H9 (cell line): ENCODE measurements around the gene ZNF283. TPM values are rescaled to one million over a fixed set of nuclear protein-coding genes. Genes with fewer than 3 reads are reported as not detected.

Experiments used
- DNase-seq: peaks from one replicate; pipeline ENCODE4 v3.0.0-alpha.2; 2017
- H2AFZ ChIP-seq: one replicate; pipeline ENCODE4 v1.6.1; 2013; ENCODE audit warnings: mild to moderate bottlenecking, low read length, control low read depth, moderate library complexity
- H2AK5ac ChIP-seq: 2 replicates; pipeline ENCODE4 v1.6.1; 2013; ENCODE audit warnings: low read length, control low read depth, mixed read lengths; ENCODE audit not compliant: insufficient read length
- H2BK120ac ChIP-seq: one replicate; pipeline ENCODE4 v1.6.1; 2013; ENCODE audit warnings: low read depth, mild to moderate bottlenecking, low read length, control low read depth, inconsistent platforms; ENCODE audit not compliant: poor library complexity, severe bottlenecking
- H2BK12ac ChIP-seq: 2 replicates; pipeline ENCODE4 v1.6.1; 2013; ENCODE audit warnings: low read length, control low read depth, mixed read lengths, low read depth; ENCODE audit not compliant: insufficient read length
- H2BK15ac ChIP-seq: 2 replicates; pipeline ENCODE4 v1.6.1; 2013; ENCODE audit warnings: low read depth, low read length, control low read depth
- H2BK20ac ChIP-seq: one replicate; pipeline ENCODE4 v1.6.1; 2013; ENCODE audit warnings: low read depth, mild to moderate bottlenecking, low read length, control low read depth, inconsistent platforms; ENCODE audit not compliant: poor library complexity, severe bottlenecking
- H2BK5ac ChIP-seq: 2 replicates; pipeline ENCODE4 v1.6.1; 2013; ENCODE audit warnings: low read length, control low read depth, mixed read lengths; ENCODE audit not compliant: insufficient read length
- H3K14ac ChIP-seq: 2 replicates; pipeline ENCODE4 v1.6.1; 2013; ENCODE audit warnings: low read length, control low read depth; ENCODE audit not compliant: insufficient read depth
- H3K18ac ChIP-seq: 2 replicates; pipeline ENCODE4 v1.6.1; 2013; ENCODE audit warnings: low read depth, mild to moderate bottlenecking, mixed read lengths, low read length, control low read depth; ENCODE audit not compliant: insufficient read length
- H3K23ac ChIP-seq: 2 replicates; pipeline ENCODE4 v1.6.1; 2013; ENCODE audit warnings: low read length, control low read depth, mixed read lengths, low read depth; ENCODE audit not compliant: insufficient read length
- H3K23me2 ChIP-seq: 2 replicates; pipeline ENCODE4 v1.6.1; 2013; ENCODE audit warnings: low read depth, mild to moderate bottlenecking, mixed read lengths, low read length, control low read depth; ENCODE audit not compliant: insufficient read length, poor library complexity, severe bottlenecking
- H3K27ac ChIP-seq: 2 replicates; pipeline ENCODE4 v1.5.1; 2013; ENCODE audit warnings: low read length, control low read depth, mixed read lengths, low read depth; ENCODE audit not compliant: insufficient read length
- H3K27me3 ChIP-seq: 2 replicates; pipeline ENCODE4 v1.6.1; 2013; ENCODE audit warnings: low read length, control low read depth, inconsistent platforms; ENCODE audit not compliant: insufficient read depth
- H3K4ac ChIP-seq: 2 replicates; pipeline ENCODE4 v1.6.1; 2013; ENCODE audit warnings: low read depth, mild to moderate bottlenecking, control low read depth, inconsistent platforms, low read length, moderate library complexity
- H3K4me1 ChIP-seq: 2 replicates; pipeline ENCODE4 v1.6.1; 2013; ENCODE audit warnings: low read length, control low read depth, inconsistent platforms; ENCODE audit not compliant: insufficient read depth
- H3K4me2 ChIP-seq: 2 replicates; pipeline ENCODE4 v1.6.1; 2013; ENCODE audit warnings: low read length, control low read depth, mixed read lengths; ENCODE audit not compliant: insufficient read length, insufficient read depth
- H3K56ac ChIP-seq: 2 replicates; pipeline ENCODE4 v1.6.1; 2013; ENCODE audit warnings: low read depth, mild to moderate bottlenecking, mixed read lengths, low read length, control low read depth; ENCODE audit not compliant: insufficient read length
- H3K79me1 ChIP-seq: 2 replicates; pipeline ENCODE4 v1.6.1; 2013; ENCODE audit warnings: low read depth, mild to moderate bottlenecking, moderate library complexity, low read length, control low read depth, inconsistent platforms; ENCODE audit not compliant: insufficient read depth, poor library complexity, severe bottlenecking
- H3K79me2 ChIP-seq: 2 replicates; pipeline ENCODE4 v1.6.1; 2013; ENCODE audit warnings: low read length, control low read depth, inconsistent platforms; ENCODE audit not compliant: insufficient read depth
- H3K9ac ChIP-seq: 2 replicates; pipeline ENCODE4 v1.6.1; 2013; ENCODE audit warnings: low read length, control low read depth, mixed read lengths; ENCODE audit not compliant: insufficient read length; ENCODE audit errors: extremely low read depth
- H3K9me3 ChIP-seq: one replicate; pipeline ENCODE4 v1.6.1; 2013; ENCODE audit warnings: low read depth, low read length, inconsistent platforms; ENCODE audit not compliant: control insufficient read depth
- H3T11ph ChIP-seq: one replicate; pipeline ENCODE4 v1.6.1; 2013; ENCODE audit warnings: mild to moderate bottlenecking, low read length, control low read depth, inconsistent platforms
- H4K20me1 ChIP-seq: one replicate; pipeline ENCODE4 v1.6.1; 2013; ENCODE audit not compliant: control insufficient read depth, insufficient read length, insufficient read depth
- H4K5ac ChIP-seq: 2 replicates; pipeline ENCODE4 v1.6.1; 2013; ENCODE audit warnings: low read depth, mild to moderate bottlenecking, mixed read lengths, low read length, control low read depth; ENCODE audit not compliant: insufficient read length
- H4K8ac ChIP-seq: replicated peaks from 2 replicates; pipeline ENCODE4 v1.6.1; 2013; ENCODE audit warnings: low read length, control low read depth, mixed read lengths, low read depth; ENCODE audit not compliant: insufficient read length
- H4K91ac ChIP-seq: 2 replicates; pipeline ENCODE4 v1.6.1; 2013; ENCODE audit warnings: low read depth, mild to moderate bottlenecking, moderate library complexity, mixed read lengths, low read length, control low read depth; ENCODE audit not compliant: insufficient read length
- H3K27ac Mint-ChIP-seq, 3 experiments: 2 replicates in 2 of 3; 3 replicates in 1 of 3; pipeline ENCODE4 v1.8.0; 2020 to 2021; ENCODE audit warnings: mixed read lengths in 3 of 3, mild to moderate bottlenecking in 1 of 3, moderate library complexity in 1 of 3
- H3K27me3 Mint-ChIP-seq: 2 replicates; pipeline ENCODE4 v1.8.0; 2021; ENCODE audit warnings: low read depth, mild to moderate bottlenecking, moderate library complexity, mixed read lengths
- H3K36me3 Mint-ChIP-seq, 3 experiments: 2 replicates in 2 of 3; 3 replicates in 1 of 3; pipeline ENCODE4 v1.8.0; 2020 to 2021; ENCODE audit warnings: low read depth in 3 of 3, mixed read lengths in 3 of 3; ENCODE audit not compliant: insufficient read depth in 1 of 3
- H3K4me1 Mint-ChIP-seq, 2 experiments: 2 replicates each; pipeline ENCODE4 v1.8.0; 2020; ENCODE audit warnings: mixed read lengths in 2 of 2
- H3K4me3 Mint-ChIP-seq, 2 experiments: 2 replicates in 1 of 2; 3 replicates in 1 of 2; pipeline ENCODE4 v1.8.0; 2020 to 2021; ENCODE audit warnings: mild to moderate bottlenecking in 2 of 2, mixed read lengths in 2 of 2, moderate library complexity in 1 of 2
- H3K9me3 Mint-ChIP-seq, 2 experiments: 2 replicates in 1 of 2; 3 replicates in 1 of 2; pipeline ENCODE4 v1.8.0; 2020; ENCODE audit warnings: mild to moderate bottlenecking in 2 of 2, mixed read lengths in 2 of 2, moderate library complexity in 1 of 2
- CTCF ChIP-seq: fragments of 200-600 bp; sonication (generic); conservative IDR thresholded peaks from 3 replicates; pipeline ENCODE4 v1.8.0; 2021; ENCODE audit warnings: antibody characterized with exemption, mild to moderate bottlenecking
- WGBS: extraction: QIAGEN DNeasy Blood & Tissue Kit; methylation state at CpG from one replicate; pipeline ENCODE4 v1.1.7; 2013; ENCODE audit warnings: missing lambda C conversion rate, low lambda C conversion rate, mixed read lengths; ENCODE audit not compliant: insufficient read length; ENCODE audit errors: extremely low coverage; 5-methylcytosine and 5-hydroxymethylcytosine counted together
- total RNA-seq: library from RNA; stranded (reverse); gene quantifications from 2 replicates; pipeline ENCODE4 v1.2.1, GENCODE V29; 2021

ZNF283 gene
- total RNA-seq, 1 experiment from 2014 or later: 10.4 TPM

DNA sequence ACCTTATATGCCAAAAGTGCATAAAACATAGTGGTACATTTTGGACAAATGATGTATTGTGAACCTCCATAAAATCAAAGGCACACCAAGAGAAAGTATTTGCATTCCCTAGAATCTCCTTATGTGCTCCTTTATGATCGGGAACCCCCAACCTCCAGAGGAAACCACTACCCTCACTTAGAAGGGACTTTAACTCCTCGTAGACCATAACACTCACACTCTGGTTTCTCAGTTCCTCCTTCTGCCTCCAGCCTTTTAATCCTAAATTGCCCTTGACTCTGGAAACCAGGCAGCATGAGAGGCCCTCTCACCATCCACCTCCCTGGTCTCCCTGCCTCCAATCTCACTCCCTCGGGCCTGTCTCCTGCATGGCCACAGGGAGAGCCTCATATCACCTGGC lies 36.5 kb upstream of the ZNF283 start:
- no peak overlapping the region for H4K5ac ChIP-seq
- no peak overlapping the region for H3T11ph ChIP-seq
- H3K9ac ChIP-seq: no peak overlapping the region
- H2BK12ac ChIP-seq: no peak overlapping the region
- H4K20me1 ChIP-seq: no peaks in the 10 kb centered on the region
- no peak overlapping the region for H3K23ac ChIP-seq
- no peaks in the 10 kb centered on the region for H3K27me3 ChIP-seq
- no peak overlapping the region for H2BK15ac ChIP-seq
- no peak overlapping the region for H4K91ac ChIP-seq
- H3K4me1 ChIP-seq: no peaks in the 10 kb centered on the region
- no peak overlapping the region for H3K27ac ChIP-seq
- H3K79me2 ChIP-seq: no peaks in the 10 kb centered on the region
- H3K14ac ChIP-seq: no peak overlapping the region
- Mint-ChIP-seq H3K4me1 (no peaks in the 10 kb centered on the region), H3K36me3 (no peaks in the 10 kb centered on the region), H3K27me3 (peaks cover 37% of the 10 kb centered on the region), H3K9me3 (no peaks in the 10 kb centered on the region), H3K27ac (no peak overlapping the region), H3K4me3 (no peak overlapping the region)
- H3K79me1 ChIP-seq: no peaks in the 10 kb centered on the region
- TF ChIP-seq CTCF: no peak
- H3K23me2 ChIP-seq: no peaks in the 10 kb centered on the region
- H3K9me3 ChIP-seq: no peaks in the 10 kb centered on the region
- no peak overlapping the region for H2AK5ac ChIP-seq
- H3K18ac ChIP-seq: no peak overlapping the region
- no peak overlapping the region for H3K56ac ChIP-seq
- H2BK120ac ChIP-seq: no peak overlapping the region
- no peak overlapping the region for H2BK20ac ChIP-seq
- H3K4me2 ChIP-seq: no peak overlapping the region
- no peak overlapping the region for H2AFZ ChIP-seq
- no peak overlapping the region for H3K4ac ChIP-seq
- H4K8ac ChIP-seq: no peak overlapping the region
- no peak for DNase-seq
- no peak overlapping the region for H2BK5ac ChIP-seq
- no CpG with 5 or more reads among the region's 3 CpGs for WGBS
